NCI-H524 (cell line): ENCODE data around the gene OGFOD2.
A peak's percentile ranks its signal among the peaks of the same experiment; 100 is the strongest.

ENCODE experiments used
- DNase-seq, 2 experiments: peaks; one replicate each; lab custom pipeline; 2025; lab: John Stamatoyannopoulos, UW

OGFOD2 gene

GRCh38 chr12:122951979-122952892, 22.8 kb upstream of the OGFOD2 start:
- DNase-seq, result peak in 1 of 2 experiments; percentile 60

DNA sequence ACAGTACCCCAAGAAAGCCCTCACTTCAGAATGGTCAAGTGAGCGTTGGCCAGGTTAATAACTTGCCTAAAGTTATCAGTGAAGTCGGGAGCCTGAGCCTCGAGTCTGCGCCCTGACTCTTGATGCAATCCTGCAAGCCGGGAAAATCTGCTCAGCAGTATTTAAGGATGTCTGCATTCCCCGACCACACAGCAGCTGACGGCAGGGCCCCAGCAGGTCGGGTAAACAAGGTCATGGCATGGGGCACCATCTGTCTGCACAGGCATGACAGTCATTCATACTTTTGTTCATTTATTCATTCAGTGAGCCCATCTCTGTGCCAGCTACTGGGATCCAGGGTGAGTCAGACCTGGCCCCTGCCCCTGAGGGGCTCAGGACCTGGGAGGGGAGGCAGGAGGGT, 19.9 kb upstream of the OGFOD2 start:
- peak in 1 of 2 experiments; percentile 17 for DNase-seq

GRCh38 chr12:122956035-122956434, 19.0 kb upstream of the OGFOD2 start:
- no peak for DNase-seq

DNA sequence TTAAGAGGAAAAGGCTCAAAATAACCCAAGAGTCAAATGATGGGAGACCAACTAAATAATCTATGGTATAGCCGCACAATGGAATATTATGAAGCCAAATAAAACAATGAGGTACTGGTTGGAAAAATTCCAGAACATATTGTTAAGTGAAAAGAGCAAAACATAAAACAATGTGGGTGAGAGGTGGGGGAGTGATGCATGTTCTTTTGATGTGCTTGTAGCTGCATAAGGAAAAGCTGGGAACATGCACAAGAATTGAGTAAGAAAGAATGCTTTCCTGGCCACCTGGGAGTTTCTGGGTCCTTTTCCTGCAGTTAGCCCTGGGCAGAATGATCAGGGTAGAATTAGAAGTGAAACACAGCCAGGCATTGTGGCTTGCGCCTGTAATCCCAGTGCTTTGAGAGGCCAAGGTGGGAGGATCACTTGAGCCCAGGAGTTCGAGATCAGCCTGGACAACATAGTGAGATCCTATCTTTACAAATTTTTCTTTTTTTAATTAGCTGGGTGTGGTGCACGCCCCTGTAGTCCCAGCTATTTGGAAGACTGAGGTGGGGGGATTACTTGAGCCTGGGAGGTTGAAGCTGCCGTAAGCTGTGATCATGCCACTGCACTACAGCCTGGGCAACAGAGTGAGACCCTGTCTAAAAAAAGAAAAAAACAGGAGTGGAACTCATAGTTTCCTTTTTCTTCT, 16.7 kb upstream of the OGFOD2 start:
- DNase-seq, result no peak

- DNase-seq, result no peak
These were observed 15.4 kb upstream of the OGFOD2 start for GRCh38 chr12:122959566-122960192.

GRCh38 chr12:122960193-122960569, 14.9 kb upstream of the OGFOD2 start:
- DNase-seq, result no peak

- no peak for DNase-seq
These were observed 13.3 kb upstream of the OGFOD2 start for GRCh38 chr12:122961531-122962329.

DNA sequence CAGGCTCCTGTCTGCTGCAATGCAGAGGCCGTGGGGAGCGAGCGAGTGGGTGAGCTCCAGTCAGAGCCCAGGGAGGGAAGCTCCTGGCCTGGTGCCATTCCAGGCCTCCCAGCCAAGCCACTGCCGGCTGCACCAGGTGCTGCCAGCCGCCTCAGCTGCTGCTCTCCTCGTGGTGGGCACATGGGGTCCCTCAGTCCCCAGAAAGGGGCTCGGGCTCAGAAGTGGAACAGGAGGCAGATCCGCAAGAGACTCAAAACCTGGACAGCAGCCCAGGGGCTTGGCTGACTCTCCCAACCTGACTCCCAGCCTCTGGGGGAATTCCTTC, 11.1 kb upstream of the OGFOD2 start:
- DNase-seq, result no peak

DNA sequence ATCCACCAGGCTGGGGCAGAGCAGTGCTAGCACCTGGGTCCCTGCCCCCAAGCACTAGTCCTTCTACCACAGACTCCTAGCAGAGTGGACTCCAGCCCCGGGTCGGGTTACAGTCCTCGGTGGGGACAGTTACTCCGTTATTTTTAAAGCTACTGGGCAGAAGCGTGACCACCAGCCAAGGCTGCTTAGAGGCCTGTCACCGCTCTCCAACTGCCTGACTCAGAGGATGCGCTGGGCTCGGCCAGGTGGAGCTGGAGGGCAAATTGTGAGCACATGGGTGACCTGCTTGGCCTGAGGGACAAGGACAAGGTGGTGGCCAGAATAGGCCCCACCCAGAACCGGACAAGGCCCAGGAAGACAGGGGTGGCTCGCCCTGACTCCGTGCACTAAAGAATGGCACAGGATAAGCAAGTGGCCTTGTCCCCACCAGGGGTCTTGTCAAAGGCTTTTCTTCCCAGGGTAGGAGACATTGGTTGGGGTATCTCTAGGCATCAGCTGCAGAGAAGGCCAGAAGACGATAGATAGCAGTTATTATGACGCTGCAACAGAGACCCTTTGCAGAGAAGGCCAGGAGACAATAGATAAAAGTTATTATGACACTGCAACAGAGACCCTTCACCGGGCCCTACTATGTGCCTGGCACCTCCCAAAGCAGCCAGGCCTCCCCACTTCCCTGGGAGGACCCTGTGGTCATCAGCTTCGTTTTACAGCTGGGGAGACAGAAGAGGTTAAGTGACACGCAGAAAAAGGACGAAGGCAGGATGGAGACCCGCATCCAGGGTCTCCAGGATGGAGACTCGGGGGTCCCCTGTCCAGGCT, 10.4 kb upstream of the OGFOD2 start:
- DNase-seq, result no peak

DNA sequence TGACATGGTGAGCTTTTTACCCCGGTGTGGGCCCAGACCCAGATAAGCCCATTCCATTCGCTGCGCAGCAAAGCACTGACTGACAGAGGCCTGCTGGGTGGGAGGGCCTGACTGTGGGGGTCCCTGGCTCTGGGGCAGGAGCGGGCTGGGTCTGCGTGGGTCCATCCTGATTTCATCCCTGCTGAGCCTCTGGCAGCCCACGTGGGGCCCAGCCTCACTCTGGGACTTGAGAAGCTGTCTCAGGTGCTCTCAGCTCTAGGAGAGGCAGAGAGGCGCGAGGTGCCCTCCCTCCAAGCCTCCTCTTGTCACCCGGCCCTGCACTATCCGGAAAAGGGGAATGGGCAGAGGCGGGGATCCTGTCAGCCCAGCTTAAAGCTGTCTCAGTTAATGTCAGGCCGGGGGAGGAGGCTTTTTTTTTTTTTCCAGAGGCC, 9.7 kb upstream of the OGFOD2 start:
- peak in 1 of 2 experiments; percentile 23 for DNase-seq

DNA sequence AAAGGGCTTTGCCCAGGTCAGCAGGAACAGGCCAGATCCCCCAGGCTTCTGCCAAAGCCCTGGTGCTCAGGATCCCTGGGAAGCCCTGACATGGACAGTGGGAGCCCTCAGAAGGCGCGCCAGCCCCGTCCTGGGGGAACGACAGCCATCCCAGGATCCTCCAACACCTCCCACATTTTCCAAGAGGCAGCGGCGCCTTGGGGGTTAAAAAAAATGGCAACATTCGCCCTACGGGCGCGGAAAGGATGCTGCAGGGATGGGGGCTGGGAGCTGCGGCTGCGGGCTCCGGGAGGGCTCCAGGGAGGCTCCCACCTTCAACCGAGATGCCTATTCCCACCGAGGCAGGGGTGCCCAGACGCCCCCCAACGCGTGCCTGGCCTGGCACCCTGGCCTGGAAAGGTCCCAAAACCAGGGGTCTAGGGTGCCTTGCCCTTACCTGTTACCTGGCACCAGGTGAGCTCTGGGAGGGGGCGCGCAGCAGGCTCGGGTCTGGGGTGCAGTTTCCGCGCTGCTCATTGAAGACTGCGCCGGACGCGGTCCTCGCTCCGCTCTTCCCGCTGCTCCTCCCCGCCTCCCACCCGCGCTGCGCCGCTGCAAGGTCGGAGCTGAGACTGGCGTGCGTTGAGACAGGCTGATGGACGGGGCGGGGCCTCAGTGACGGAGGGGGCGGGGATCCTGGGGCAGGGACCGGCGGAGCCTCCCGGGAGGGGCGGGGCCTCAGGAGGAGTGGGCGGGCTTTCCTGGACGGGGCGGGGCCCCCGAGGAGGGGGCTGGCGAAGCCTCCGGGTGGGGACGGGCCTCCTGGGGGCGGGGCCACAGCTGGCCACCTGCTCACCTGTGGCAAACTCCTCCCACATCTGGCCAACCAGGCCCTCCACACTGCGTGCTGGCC, 8.9 kb upstream of the OGFOD2 start, which contains the start of gene ABCB9:
ABCB9 (minus strand) TSS at position 613 of the 892 bp plus-strand sequence. CDS start 6,228 bp downstream, outside the sequence.
- peak; percentile 80 to 83 for DNase-seq

DNA sequence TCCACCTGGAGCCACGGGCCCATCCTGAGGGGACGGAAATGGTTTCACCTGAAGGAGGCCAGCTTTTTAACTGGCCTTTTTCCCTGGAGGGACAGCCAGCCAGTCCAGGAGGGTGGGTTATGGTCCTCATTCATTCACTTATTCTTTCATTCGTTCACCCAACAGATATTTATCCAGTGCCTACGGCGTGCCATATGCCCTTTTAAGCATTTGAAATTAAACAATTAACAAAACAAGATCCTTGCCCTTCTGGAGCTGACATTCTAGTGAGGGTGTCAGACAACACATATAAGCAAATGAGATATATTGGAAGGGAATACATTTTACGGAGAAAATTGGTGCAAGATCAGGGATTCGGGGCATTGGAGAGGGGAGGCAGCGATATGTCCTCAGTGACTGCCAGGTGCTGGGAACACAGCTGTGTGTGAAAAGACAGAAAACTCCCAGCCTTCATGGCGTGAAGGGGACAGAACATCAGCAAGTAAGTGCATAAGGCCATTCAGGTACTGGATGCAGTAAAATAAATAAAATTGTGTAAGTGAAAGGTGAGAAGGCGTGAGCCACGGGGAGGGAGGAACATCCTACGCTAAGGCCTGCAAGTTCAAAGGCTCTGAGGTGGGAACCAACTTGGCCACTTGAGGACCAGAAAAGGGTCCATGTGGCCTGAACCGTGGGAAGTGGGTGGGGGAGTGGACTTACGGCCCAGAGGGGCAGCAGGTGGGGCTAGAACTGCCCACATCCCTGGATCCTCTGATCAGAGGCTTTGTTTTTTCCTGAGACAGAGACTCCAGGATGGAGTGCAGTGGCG, 8.1 kb upstream of the OGFOD2 start:
- DNase-seq, result no peak

DNA sequence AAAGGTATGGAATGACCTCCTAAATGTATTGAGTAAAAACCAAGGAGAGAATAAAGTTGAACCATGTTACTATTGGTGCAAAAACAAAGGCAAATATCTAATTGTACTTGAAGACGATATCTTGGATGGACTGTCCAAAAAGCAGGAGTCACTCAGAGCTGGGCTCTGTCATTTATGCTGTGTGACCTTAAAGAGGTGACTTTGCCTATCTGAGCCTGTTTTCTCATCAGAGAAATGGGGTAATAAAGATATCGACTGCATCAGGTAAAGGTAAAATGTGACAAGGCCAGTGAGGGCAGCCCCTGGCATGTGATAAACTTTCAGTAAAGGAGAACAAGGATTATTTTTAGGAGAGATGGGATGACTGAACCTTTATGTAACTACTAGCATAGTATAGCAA, 6.9 kb upstream of the OGFOD2 start:
- DNase-seq, result no peak

DNA sequence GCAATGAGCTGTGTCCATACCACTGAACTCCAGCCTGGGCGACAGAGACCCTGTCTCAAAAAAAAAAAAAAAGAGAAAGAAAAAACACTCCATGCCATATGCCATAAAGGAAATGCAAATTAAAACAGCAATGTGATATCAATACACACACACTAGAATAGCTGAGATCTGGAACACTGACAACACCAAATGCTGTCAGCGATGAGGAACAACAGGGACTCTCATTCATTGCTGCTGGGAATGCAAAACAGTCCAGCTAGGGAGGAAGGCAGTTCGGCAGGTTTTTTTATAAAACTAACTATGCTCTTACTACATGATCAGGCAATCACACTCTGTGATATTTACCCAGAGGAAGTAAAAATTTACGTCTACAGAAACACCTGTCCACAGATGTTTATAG, 5.4 kb upstream of the OGFOD2 start:
- no peak for DNase-seq

- DNase-seq, result peak; percentile 96 to 97
These were observed 661 bp upstream of the OGFOD2 start for GRCh38 chr12:122974274-122974891.

- DNase-seq, result no peak
These were observed 975 bp downstream of the OGFOD2 start for GRCh38 chr12:122975790-122976647.

- no peak for DNase-seq
These were observed 1.6 kb downstream of the OGFOD2 start for GRCh38 chr12:122976648-122976975.

GRCh38 chr12:122977153-122977552, 2.1 kb downstream of the OGFOD2 start:
- DNase-seq, result no peak
